Kidney glomerular epithelial cell (primary cell): ENCODE data around the gene EMC6.

ENCODE experiments used
- DNase-seq: peaks from one replicate; lab custom pipeline; 2025; lab: John Stamatoyannopoulos, UW

EMC6 gene

GRCh38 chr17:3668279-3669084 is at the start of gene EMC6, which contains the start of gene TAX1BP3:
Gene EMC6 (plus strand): TSS chr17:3668812. CDS start chr17:3669147, 335 bp downstream.
Gene TAX1BP3 (minus strand): TSS chr17:3668578. CDS start chr17:3668526, 52 bp downstream.
- peak; percentile 94 for DNase-seq

DNA sequence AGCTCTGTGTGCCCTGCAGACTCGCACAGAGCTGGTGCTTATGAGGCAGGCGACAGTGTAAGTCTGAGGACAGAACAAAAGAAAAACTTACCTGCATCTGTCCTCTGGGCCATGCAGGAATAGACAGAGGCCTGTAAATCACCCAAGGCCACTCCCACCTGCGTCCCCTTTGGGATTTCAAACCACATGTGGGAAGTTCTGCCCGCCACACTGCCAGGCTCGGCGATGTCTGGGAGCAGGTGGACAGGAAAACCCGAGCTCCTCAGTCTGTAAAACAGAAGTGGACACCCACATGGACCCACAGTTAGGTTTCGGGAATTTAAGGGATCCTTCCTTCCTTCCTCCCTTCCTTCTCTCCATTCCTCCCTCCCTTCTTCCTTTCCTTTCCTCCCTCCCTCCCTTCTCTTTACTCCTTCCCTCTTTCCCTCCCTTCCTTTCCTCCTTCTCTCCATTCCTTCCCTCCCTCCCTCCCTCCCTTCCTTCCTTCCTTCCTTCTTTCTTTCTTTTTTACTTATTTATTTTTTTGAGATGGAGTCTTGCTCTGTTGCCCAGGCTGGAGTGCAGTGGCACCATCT is 47.4 kb upstream of the EMC6 start:
- DNase-seq: no peak

- no peak for DNase-seq
Measured at GRCh38 chr17:3622977-3623594, 45.5 kb upstream of the EMC6 start.

GRCh38 chr17:3626831-3627768 is 41.5 kb upstream of the EMC6 start:
- no peak for DNase-seq

- DNase-seq: no peak
Measured at GRCh38 chr17:3627769-3628167, 40.8 kb upstream of the EMC6 start.

DNA sequence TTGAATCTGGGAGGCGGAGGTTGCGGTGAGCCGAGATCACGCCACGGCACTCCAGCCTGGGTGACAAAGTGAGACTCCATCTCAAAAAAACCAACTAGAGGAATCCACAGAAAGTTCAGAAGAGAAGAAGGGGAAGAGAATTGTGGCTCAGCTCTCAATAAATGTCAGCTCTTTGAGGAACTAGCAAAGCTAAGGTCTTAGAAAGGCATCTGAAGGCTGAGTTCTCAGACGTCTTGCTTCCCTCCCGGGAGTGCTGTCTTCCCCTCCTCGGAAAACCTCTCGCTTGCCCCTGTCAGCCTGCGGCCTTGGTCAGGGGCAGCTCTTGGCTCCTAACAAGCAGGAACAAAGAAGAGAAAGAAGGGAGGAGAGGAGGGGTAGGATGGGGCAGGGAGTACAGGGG is 37.8 kb upstream of the EMC6 start:
- no peak for DNase-seq

DNA sequence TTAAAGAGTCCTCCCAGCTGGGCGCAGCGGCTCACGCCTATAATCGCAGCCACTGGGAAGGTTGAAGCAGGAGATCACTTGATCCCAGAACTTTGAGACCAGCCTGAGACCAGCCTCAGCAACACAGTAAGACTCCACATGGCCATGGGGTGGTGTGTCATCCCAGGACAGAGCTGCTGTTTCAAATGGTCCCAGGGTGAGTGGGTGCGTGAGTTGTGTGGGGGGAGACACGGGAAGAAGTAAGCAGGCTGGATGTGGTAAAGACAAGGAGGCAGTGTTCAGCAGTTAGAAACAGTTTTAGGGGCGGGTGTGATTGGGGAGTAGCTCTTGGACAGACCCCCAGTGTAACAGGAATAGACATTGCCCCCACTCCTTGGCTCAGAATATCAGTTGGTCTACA is 36.3 kb upstream of the EMC6 start:
- DNase-seq: no peak

DNA sequence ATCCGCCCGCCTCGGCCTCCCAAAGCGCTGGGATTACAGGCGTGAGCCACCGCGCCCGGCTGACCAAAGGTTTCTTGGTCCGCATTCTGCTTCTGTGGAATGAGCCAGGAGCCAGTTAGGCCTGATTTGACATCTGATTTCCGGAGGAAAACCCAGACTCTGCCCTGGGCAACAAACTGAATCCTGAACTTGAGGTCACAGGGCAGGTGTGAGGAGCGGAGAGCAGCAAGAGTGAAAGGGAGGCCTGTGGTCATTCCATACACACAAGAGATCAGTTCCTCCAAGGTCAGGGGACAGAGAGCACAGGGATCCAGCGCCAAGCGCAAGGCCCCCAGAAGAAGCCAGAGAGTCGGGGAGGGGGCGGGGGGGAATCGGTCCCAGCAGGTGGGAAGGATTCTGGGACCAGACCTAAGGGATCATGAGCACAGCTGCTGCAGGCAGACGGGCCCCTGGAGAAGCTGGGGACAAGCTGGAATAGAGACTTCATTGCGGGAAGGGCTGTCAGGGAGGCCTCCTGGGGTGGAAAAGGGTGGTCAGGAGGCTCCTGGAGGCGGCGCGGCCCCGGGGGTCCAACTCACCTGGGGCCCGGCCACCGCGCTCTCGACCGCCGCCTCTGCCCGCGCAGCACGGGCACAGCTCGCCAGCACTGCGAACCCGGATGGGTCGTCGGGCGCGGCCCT is 33.0 kb upstream of the EMC6 start:
- no peak for DNase-seq

DNA sequence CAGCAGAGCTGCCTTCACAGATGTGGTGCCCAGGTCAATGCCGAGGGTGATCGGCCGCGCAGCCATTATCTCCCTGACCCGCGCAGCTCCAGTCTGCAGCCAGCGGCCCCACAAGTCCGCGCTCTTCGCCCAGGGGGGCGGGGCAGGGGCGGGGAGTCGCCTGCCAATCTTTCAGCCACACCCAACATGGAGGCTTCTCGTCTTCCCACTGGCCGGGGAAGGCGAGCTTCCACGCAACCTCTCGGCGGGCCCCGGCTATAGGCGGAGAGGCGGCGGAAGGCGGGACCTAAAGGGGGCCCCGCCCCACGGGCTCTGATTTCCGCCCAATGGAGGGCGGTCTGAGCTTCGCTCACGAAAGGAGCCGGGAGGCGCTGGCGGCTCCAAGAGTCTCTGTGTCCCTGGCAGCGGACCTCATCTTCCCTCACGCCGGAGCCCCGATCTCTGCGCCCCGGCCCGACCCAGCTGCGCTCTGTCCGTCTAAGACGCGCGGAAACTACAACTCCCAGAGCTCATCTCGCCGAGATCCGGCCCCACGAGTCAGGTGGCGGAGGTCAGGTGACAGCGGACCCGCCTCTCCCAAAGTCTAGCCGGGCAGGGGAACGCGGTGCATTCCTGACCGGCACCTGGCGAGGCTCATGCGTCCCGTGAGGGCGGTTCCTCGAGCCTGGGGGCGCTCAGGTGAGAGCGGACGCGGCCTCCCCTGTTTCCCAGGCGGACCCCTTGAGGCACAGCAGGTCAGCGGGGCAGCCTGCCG is 32.3 kb upstream of the EMC6 start, which contains the start of the genes CTNS and SHPK:
Gene CTNS, plus strand, starts transcription at position 607 of the 754 bp plus-strand sequence. CDS start 3,447 bp downstream, outside the sequence.
Gene SHPK, minus strand, starts transcription at position 97 of the 754 bp plus-strand sequence. Its CDS starts 31 bp downstream, at position 66.
- DNase-seq: peak; percentile 88

GRCh38 chr17:3636908-3637373 is 31.7 kb upstream of the EMC6 start:
- no peak for DNase-seq

DNA sequence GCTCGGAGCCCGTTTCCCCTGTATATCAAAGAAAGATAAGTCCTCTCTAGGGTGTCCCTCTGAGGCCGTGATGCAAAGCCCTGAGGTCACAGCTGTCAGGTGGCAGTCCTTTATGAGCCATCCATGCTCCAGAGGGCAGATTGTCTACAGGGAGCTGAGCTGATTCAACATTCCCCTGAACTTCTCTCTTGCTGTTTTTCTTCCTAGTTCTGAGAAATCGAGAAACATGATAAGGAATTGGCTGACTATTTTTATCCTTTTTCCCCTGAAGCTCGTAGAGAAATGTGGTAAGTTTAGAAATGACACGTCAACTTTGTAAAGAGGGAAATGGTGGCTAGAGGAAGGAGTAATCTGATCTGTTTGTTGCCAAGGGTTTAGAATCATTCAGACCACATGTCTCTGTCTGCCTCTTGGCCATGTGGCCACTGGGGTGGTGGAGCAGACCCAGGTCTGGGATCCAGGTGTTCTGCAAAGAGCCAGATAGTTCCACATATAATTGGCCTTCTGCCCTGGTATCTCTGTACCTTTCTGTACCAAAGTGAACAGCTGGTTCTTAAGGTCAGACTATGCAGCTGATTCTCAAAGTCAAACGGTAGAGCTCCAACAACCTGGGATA is 28.5 kb upstream of the EMC6 start:
- DNase-seq: no peak

DNA sequence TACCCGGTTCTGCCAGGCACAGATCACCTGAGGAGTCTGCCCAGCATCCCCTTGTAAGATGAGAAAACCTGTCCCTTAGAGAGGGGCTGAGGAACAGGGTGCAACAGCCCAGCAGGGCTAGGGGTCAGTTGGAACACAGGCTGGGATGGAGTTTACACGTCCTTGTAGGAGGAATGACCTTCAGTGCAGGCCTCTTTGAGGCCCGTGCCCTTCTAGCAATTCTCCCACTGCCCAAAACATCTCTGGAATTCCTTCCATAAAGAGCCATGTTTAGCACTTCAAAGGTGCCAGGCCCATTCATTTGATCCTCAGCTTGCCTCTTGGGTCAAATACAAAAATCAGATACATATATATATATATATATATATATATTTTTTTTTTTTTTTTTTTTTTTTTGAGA is 27.6 kb upstream of the EMC6 start:
- DNase-seq: no peak

GRCh38 chr17:3641717-3642486 is 26.7 kb upstream of the EMC6 start:
- peak; percentile 50 for DNase-seq

- DNase-seq: no peak
Measured at GRCh38 chr17:3643889-3644349, 24.7 kb upstream of the EMC6 start.

DNA sequence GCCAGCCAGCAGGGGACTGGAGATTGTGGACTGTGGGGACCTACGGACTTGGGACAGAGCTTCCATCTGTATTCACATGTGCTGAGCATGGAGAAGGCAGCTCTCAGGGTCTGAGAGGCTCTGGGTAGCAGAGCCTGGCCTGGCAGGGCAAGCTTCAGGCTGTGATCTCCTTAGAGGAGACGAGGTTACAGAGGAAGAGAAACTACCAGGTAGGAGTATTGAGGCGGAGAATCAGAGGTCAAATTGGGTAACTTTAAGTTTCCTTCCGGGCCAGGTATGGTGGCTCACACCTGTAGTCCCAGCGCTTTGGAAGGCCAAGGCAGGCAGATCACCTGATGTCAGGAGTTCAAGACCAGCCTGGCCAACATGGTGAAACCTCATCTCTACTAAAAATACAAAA is 23.3 kb upstream of the EMC6 start:
- DNase-seq: no peak

DNA sequence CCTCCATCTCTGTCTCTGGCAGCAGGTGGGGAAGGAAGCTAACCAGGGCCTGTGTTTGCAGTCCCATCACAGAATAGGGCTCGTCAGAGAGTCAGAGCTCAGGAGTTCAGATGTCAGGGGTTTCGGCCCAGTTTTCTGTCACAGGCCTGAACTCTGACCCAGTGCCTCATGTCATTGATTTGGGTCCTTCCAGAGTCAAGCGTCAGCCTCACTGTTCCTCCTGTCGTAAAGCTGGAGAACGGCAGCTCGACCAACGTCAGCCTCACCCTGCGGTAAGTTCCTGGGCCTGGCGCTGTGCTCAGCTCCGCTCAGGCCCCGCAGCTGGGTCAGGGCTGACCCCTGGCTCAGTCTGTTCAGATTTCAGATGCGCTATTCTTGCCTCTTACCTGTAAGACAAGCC is 21.4 kb upstream of the EMC6 start:
- no peak for DNase-seq

GRCh38 chr17:3647769-3648555 is 20.6 kb upstream of the EMC6 start:
- DNase-seq: peak; percentile 28

DNA sequence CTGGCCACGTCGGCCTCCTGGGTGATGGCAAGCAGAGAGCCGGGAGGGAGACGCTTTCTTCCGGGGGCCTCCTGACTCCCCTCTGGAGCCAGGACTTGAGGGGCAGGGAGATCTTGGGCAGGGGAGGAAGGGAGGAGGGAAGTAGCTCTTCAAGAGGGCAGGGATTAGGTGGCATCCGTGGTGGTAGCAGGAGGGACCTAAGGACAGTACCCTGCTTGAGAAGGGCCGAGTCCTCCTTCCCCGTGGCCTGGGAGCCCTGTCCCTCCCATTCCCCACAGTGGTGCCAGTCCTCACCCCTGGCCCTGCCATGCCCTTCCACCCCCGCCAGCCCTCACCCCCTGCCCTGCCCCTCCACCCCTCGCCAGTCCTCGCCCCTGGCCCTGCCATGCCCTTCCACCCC is 12.8 kb upstream of the EMC6 start:
- DNase-seq: no peak
